Mucosa of gallbladder (tissue), 1 donor: Measurements from ENCODE around the gene TRIM29. TPM values are rescaled to one million over a fixed set of nuclear protein-coding genes. Genes with fewer than 3 reads are reported as not detected.
A peak's percentile ranks its signal among the peaks of the same experiment; 100 is the strongest.
"Not testable (repeated sequence)": the region's sequence is repeated elsewhere in the genome, so short reads cannot be mapped to it uniquely, and the experiment has no call there.

Source experiments
- DNase-seq: peaks from one replicate; pipeline ENCODE4 v3.0.0-alpha.2; 2020; ENCODE audit warnings: low spot score
- total RNA-seq: library from RNA; stranded (reverse); gene quantifications from one replicate; pipeline ENCODE4 v1.2.1, GENCODE V29; 2021
- donor health status: DM: no; HTN: no; CAD: no.

Gene TRIM29, protein sequence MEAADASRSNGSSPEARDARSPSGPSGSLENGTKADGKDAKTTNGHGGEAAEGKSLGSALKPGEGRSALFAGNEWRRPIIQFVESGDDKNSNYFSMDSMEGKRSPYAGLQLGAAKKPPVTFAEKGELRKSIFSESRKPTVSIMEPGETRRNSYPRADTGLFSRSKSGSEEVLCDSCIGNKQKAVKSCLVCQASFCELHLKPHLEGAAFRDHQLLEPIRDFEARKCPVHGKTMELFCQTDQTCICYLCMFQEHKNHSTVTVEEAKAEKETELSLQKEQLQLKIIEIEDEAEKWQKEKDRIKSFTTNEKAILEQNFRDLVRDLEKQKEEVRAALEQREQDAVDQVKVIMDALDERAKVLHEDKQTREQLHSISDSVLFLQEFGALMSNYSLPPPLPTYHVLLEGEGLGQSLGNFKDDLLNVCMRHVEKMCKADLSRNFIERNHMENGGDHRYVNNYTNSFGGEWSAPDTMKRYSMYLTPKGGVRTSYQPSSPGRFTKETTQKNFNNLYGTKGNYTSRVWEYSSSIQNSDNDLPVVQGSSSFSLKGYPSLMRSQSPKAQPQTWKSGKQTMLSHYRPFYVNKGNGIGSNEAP
- 13.5 TPM for total RNA-seq

DNA sequence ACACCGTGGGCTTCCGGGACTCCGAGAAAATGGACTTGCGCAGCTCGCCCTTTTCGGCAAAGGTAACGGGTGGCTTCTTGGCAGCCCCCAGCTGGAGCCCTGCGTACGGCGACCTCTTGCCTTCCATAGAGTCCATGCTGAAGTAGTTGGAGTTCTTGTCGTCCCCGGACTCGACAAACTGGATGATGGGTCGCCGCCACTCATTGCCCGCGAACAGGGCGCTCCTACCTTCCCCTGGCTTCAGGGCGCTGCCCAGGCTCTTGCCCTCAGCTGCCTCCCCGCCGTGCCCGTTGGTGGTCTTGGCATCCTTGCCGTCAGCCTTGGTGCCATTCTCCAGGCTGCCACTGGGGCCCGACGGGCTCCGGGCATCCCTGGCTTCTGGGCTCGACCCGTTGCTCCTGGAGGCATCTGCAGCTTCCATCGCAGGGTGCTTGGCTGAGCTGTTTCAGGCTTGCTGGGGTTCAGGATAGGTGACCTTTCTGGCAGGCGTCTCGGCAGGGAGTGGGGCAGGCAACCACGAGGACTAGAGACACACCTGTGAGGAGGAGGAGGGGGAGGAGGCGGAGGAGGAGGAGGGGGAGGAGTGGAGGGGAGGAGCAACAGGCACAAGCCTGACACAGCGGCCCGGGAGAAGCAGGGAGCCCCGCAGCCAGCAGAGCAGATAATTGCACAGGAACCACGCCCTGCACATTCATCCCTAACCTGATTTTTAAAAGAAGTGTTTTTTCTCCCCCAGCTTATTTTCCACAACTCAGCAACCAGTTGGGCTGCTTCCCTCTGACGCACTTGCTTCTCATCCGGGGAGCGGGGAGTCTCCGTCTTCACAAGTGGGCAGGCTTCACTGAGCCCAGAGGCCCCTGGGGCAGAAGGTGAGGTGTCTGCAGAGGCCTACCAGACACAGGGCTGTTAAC lies at the start of gene TRIM29:
TSS of gene TRIM29 (minus strand) at position 503 of the 911 bp plus-strand sequence. CDS start at position 421, 82 bp downstream.
- DNase-seq: peak; percentile 63

- peak; percentile 38 for DNase-seq
These were observed 49.1 kb upstream of the TRIM29 start for GRCh38 chr11:120186774-120187591.

DNA sequence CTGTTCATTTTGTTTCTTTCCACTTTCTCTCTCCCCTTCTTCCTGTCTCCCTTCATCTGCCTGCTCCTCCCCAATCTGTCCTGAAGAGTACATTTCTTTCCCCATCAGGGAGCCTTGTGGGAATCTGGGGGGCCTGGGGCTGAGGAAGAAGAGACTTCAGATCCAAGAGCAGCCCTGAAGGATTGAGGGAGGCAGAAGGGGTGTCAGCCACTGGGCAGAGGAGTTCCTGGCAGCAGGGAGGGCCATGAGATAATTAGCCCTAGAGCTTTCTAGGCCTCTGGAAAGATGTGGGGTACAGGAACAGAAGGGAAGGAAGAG lies 48.5 kb upstream of the TRIM29 start:
- DNase-seq: no peak

- no peak for DNase-seq
These were observed 48.0 kb upstream of the TRIM29 start for GRCh38 chr11:120185706-120186455.

- DNase-seq: peak; percentile 85
These were observed 47.2 kb upstream of the TRIM29 start for GRCh38 chr11:120184946-120185705.

GRCh38 chr11:120184371-120184945 lies 46.5 kb upstream of the TRIM29 start:
- no peak for DNase-seq

GRCh38 chr11:120183701-120184141 lies 45.8 kb upstream of the TRIM29 start:
- DNase-seq: no peak

- DNase-seq: peak; percentile 29
These were observed 45.0 kb upstream of the TRIM29 start for GRCh38 chr11:120182790-120183491.

GRCh38 chr11:120182372-120182771 lies 44.5 kb upstream of the TRIM29 start:
- DNase-seq: peak; percentile 8

DNA sequence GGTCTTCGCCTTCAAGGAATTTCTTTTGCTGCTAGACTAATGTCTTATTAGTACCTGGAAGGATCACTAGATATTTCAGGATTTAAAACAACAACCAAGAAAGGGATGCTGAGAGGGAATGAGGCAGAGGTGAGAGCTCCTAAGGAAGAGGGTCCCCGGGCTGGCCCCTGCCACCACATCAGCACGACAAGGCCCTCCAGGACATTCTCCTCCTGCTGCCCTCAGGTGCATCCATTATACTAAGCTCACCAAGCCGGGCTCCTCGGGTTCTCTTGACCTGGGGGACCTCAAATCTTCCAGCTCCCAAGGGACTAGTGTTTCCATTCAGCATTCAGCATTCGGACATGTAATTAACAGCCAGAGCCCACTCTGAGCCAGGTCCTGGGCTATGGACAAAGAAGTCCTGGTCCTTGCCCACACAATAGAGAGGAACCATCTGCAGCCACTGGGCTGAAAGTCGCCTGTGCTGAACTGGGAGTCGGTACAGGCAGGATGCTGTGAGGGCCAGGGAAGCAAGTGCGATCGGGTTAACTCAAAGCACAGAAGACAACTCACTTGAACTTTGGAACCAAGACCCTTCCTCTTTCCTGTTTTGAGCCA lies 43.6 kb upstream of the TRIM29 start:
- peak; percentile 3 for DNase-seq

- DNase-seq: peak; percentile 8
These were observed 42.8 kb upstream of the TRIM29 start for GRCh38 chr11:120180551-120181232.

DNA sequence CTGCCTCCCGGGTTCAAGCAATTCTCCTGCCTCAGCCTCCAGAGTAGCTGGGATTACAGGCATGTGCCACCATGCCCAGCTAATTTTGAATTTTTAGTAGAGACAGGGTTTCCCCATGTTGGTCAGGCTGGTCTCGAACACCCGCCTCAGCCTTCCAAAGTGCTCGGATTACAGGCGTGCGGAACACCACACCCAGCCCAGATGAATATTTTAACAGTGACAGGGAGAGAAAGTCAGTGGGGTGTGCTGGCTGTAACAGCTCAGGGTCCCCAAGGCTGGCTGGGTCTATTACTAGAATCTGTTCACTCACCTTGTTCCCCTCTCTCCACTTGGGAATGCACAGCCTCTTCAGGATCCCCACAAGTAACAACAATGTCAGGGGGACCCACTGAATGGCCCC lies 42.1 kb upstream of the TRIM29 start:
- DNase-seq: not testable (repeated sequence)

GRCh38 chr11:120179057-120179672 lies 41.3 kb upstream of the TRIM29 start:
- peak; percentile 8 for DNase-seq

DNA sequence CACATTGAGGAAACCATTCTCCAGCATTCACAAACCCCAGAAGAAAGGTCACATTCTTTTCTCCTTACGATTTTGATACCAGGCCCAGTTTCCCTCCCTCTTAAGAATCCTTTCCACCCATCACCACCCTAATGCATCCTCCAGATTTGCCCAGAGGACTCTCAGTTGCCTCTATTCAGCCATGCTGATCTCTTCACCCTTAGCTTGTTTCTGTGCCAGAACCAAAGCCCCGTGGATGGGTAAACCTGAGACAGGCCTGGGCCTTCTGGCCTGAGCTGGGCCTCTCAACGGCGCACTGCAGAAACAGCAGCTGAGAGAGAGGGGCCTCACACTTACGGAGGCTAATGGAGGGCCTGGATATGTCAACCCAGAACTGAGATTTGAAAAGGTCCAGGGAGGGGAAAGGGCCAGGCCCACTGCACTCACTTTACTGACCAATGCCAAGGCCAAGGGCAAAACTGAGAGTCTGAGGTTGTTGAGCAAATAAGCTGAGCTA lies 40.7 kb upstream of the TRIM29 start:
- peak; percentile 7 for DNase-seq

DNA sequence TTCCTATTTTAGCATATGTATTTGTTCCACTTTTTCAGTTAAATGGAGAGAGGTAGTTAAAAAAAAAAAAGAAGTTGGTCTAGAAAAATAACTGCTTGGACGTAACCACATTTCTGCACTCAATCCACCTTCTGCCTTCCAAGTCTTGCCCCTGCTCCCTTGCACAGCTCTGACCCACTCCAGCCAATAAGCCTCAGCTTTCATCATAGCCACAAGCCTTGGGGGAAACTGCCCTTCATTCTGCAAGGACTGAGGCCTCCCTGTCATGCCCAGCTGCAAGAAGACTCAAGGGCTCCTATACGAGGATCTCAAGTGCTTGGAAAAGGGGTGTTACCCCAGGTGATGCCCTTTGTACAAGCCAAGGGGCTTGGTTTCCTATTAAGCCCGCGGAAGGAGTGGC lies 37.0 kb upstream of the TRIM29 start:
- DNase-seq: no peak

GRCh38 chr11:120173807-120174206 lies 35.9 kb upstream of the TRIM29 start:
- DNase-seq: peak; percentile 7

DNA sequence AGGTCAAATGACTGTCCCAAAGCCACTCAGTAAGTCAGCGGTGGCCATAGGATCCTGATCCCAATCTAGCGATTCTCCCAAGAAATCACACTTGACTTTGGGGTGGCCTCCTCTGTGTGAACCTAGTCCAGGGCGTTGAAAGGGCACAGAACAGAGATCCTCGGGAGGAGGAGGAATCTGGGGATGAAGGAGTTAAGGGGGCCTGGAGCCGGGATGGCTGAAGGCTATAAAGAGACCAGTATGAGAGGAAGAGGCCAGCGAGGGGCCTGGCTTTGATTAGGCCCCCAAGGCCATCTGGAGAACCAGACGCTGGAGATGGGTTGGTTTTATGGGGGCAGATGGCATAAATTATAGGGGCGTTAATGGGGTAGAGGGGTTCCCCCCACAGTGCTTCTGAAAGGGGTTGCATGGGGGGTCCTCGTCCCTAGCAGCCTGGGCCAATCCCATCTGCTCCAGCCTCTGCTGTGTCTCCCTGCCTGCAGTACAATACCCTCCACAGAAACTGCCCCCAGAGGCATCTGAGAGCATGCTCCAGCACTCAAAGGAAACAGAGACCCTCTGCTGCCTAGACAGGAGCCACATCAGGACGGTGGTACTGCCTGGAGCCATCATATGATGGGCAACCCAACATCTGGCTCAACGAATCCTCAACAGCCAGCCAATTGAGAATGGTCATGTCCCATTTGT lies 35.2 kb upstream of the TRIM29 start:
- peak; percentile 9 for DNase-seq
